Progenitor cell of endocrine pancreas (in vitro differentiated cells): ENCODE measurements around the gene ELOB. TPM values are rescaled to one million over a fixed set of nuclear protein-coding genes. Genes with fewer than 3 reads are reported as not detected.

Experiments
- DNase-seq: peaks from one replicate; pipeline ENCODE4 v3.0.0; 2021; ENCODE audit warnings: low spot score; ENCODE audit not compliant: unreplicated experiment
- H3K27ac Mint-ChIP-seq: 2 replicates; pipeline ENCODE4 v1.8.0; 2021; ENCODE audit warnings: mild to moderate bottlenecking, moderate library complexity, mixed read lengths
- H3K27me3 Mint-ChIP-seq: 2 replicates; pipeline ENCODE4 v1.8.0; 2021; ENCODE audit warnings: mixed read lengths
- H3K36me3 Mint-ChIP-seq: 2 replicates; pipeline ENCODE4 v1.8.0; 2022; ENCODE audit warnings: mixed read lengths; ENCODE audit not compliant: insufficient read depth
- H3K4me1 Mint-ChIP-seq: 2 replicates; pipeline ENCODE4 v1.8.0; 2021; ENCODE audit warnings: low read depth, mixed read lengths
- H3K4me3 Mint-ChIP-seq: 2 replicates; pipeline ENCODE4 v1.8.0; 2021; ENCODE audit warnings: low read depth, mild to moderate bottlenecking, moderate library complexity, mixed read lengths
- H3K9me3 Mint-ChIP-seq: 2 replicates; pipeline ENCODE4 v1.8.0; 2021; ENCODE audit warnings: low read depth, mixed read lengths
- total RNA-seq: library from RNA; stranded (reverse); gene quantifications from 2 replicates; pipeline ENCODE4 v1.2.1, GENCODE V29; 2021
- TF ChIP-seq, protein P1 (sequence below): fragments of 200-600 bp; sonication (generic); IDR thresholded peaks from one replicate; pipeline ENCODE4 v1.5.0; 2021; ENCODE audit warnings: antibody characterized with exemption, mild to moderate bottlenecking; ENCODE audit not compliant: unreplicated experiment

ELOB gene
- total RNA-seq, 1 donor from 2014 or later: 201 TPM

- Mint-ChIP-seq H3K4me3 (no peak overlapping the region), H3K4me1 (no peaks in the 10 kb centered on the region), H3K36me3 (no peaks in the 10 kb centered on the region), H3K9me3 (no peaks in the 10 kb centered on the region), H3K27me3 (peaks cover 4% of the 10 kb centered on the region), H3K27ac (no peak overlapping the region)
- TF ChIP-seq, protein P1, sequence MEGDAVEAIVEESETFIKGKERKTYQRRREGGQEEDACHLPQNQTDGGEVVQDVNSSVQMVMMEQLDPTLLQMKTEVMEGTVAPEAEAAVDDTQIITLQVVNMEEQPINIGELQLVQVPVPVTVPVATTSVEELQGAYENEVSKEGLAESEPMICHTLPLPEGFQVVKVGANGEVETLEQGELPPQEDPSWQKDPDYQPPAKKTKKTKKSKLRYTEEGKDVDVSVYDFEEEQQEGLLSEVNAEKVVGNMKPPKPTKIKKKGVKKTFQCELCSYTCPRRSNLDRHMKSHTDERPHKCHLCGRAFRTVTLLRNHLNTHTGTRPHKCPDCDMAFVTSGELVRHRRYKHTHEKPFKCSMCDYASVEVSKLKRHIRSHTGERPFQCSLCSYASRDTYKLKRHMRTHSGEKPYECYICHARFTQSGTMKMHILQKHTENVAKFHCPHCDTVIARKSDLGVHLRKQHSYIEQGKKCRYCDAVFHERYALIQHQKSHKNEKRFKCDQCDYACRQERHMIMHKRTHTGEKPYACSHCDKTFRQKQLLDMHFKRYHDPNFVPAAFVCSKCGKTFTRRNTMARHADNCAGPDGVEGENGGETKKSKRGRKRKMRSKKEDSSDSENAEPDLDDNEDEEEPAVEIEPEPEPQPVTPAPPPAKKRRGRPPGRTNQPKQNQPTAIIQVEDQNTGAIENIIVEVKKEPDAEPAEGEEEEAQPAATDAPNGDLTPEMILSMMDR: no peak
- no peak for DNase-seq
These were observed 45.0 kb upstream of the ELOB start for GRCh38 chr16:2822158-2822495.

GRCh38 chr16:2821487-2822157 is 44.5 kb upstream of the ELOB start:
- Mint-ChIP-seq H3K36me3 (no peaks in the 10 kb centered on the region), H3K27me3 (peaks cover 4% of the 10 kb centered on the region), H3K4me1 (no peaks in the 10 kb centered on the region), H3K4me3 (no peak overlapping the region), H3K9me3 (no peaks in the 10 kb centered on the region), H3K27ac (no peak overlapping the region)
- DNase-seq: no peak
- TF ChIP-seq, protein P1: no peak

DNA sequence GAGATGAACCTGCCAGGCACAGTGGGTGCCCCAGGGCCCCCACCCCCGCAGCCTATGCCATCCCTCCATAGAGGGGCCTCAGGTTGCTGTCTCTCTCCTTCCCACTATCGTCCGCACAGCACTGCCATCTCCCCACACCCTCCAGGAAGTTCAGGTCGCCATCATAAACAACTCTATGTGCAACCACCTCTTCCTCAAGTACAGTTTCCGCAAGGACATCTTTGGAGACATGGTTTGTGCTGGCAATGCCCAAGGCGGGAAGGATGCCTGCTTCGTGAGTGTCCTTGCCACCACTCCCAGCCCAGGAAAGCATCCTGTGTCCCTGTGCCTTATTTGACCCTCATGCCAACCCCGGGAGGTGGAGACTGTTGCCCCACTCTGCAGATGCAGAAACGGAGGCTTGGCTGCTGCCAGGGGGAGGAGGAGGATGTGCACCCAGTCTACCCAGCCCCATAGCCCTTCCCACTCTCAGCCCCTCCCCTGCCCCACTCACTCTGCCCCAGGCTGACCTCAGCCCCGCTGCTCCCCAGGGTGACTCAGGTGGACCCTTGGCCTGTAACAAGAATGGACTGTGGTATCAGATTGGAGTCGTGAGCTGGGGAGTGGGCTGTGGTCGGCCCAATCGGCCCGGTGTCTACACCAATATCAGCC is 43.9 kb upstream of the ELOB start:
- Mint-ChIP-seq H3K4me1 (no peaks in the 10 kb centered on the region), H3K36me3 (no peaks in the 10 kb centered on the region), H3K27ac (no peak overlapping the region), H3K9me3 (no peaks in the 10 kb centered on the region), H3K4me3 (no peak overlapping the region), H3K27me3 (peaks cover 4% of the 10 kb centered on the region)
- TF ChIP-seq, protein P1: no peak
- no peak for DNase-seq

DNA sequence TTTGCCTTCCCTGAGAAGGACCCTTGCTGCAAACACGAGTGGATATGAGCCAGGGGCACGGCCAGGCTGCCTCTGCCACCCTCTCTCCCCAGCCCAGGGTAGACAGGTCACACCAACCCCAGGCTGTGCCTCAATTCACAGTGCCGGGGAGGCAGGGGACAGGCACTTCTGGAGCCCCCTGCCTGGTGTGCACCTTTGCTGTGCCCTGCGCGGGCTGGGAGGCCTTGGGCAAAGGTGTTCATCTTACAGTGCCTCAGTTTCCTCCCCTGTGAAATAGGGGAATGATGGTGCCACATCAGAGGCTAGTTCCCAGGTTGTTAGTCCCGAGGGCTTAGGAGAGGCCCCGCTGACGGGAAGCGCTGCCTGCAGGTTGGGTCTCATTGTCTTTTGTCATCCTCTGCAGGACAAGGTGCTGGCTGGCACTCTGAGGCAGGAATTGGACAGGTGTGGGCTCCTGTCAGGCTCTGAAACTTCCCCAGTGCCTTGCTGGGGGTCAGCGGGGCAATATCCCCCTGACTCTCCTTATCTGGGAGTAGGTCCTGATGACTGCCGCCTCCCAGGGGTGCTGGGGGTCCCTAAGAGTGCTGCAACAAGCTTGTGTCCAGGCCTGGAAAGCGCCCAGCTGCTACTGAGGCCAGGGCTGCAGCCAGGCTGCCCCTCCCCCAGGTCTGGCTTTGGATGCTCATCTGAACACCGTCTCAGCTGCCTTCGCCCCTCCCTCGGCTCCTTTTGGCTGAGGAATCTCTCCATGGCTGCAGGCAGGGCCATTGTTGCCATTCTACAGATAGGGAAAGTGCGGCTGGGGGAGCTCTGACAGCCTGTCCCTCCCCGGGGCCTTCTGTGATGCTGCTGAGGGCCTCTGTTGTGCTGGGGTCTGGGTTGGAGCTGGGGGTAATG is 43.1 kb upstream of the ELOB start:
- Mint-ChIP-seq H3K4me1 (no peaks in the 10 kb centered on the region), H3K27ac (no peak overlapping the region), H3K27me3 (peaks cover 4% of the 10 kb centered on the region), H3K4me3 (no peak overlapping the region), H3K36me3 (no peaks in the 10 kb centered on the region), H3K9me3 (no peaks in the 10 kb centered on the region)
- TF ChIP-seq, protein P1: no peak
- no peak for DNase-seq

DNA sequence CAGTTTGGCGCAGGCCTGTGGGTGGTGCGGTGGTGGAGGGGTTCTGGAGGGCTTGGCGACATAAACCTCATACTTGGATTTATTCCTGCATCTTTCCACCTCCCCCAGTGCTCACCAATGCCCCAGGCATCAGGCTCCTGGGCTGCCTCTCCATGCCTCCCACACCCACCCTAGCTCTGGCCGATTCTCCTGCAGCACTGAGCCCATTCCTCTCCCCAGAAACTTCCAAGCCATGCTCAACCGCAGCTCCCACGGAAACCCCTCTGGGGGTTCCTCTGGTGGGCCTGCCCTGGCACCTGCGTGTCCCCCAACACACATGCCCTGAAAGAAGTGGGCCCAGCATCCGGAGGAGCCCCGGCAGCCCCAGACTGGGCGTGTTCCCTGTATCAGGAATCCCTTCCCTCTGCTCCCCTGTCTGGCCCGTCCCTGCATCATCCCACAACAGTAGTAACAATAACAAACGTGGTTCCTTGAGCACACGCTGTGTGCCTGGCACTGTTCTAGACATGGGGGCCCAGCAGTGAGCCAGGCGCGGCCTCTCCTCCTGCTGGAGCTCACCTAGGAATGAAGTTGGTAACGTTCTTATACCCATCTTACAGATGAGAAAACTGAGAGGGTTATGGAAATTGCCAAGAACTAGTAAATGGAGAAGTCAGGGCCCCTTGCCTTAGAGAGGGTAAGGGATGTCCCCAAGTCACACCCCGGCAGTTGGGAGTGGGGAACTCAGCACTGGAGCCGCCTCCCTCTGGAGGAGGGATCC is 42.3 kb upstream of the ELOB start:
- Mint-ChIP-seq H3K27me3 (peaks cover 4% of the 10 kb centered on the region), H3K27ac (no peak overlapping the region), H3K9me3 (no peaks in the 10 kb centered on the region), H3K36me3 (no peaks in the 10 kb centered on the region), H3K4me1 (no peaks in the 10 kb centered on the region), H3K4me3 (no peak overlapping the region)
- DNase-seq: no peak
- TF ChIP-seq, protein P1: no peak
